Measurements from ENCODE around the gene FRMD4A.
"Not testable (repeated sequence)": the region's sequence is repeated elsewhere in the genome, so short reads cannot be mapped to it uniquely, and the experiment has no call there.

FRMD4A gene

GRCh38 chr10:13830385-13830784, 500.3 kb downstream of the FRMD4A start:
- no peak overlapping the region for H3K4me3 ChIP-seq (ENCODE audit: low read length)
- DNase-seq (ENCODE audit: low read depth): no peak
- no peak for TF ChIP-seq CTCF (IDR thresholded peaks at IDR 0.05; ENCODE audit: insufficient read depth, low read depth, low read length, missing control alignments)

GRCh38 chr10:13829790-13830189, 500.9 kb downstream of the FRMD4A start:
- no peak overlapping the region for H3K4me3 ChIP-seq (ENCODE audit: low read length)
- TF ChIP-seq CTCF (IDR thresholded peaks at IDR 0.05; ENCODE audit: insufficient read depth, low read depth, low read length, missing control alignments): no peak
- DNase-seq (ENCODE audit: low read depth): no peak

DNA sequence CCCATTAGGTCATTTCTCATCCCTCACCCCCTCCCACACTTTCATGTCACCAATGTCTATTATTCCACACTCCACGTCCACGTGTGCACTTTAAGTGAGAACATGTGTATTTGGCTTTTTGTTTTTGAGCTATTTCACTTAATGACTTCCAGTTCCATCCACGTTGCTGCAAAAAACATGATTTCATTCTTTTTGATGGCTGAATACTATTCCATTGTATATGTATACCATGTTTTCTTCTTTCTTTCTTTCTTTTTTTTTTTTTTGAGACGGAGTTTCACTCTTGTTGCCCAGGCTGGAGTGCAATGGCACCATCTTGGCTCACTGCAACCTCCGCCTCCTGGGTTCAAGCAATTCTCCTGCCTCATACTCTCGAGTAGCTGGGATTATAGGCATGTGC, 502.4 kb downstream of the FRMD4A start:
- not testable (repeated sequence) for DNase-seq (ENCODE audit: low read depth); H3K4me3 ChIP-seq (ENCODE audit: low read length)

DNA sequence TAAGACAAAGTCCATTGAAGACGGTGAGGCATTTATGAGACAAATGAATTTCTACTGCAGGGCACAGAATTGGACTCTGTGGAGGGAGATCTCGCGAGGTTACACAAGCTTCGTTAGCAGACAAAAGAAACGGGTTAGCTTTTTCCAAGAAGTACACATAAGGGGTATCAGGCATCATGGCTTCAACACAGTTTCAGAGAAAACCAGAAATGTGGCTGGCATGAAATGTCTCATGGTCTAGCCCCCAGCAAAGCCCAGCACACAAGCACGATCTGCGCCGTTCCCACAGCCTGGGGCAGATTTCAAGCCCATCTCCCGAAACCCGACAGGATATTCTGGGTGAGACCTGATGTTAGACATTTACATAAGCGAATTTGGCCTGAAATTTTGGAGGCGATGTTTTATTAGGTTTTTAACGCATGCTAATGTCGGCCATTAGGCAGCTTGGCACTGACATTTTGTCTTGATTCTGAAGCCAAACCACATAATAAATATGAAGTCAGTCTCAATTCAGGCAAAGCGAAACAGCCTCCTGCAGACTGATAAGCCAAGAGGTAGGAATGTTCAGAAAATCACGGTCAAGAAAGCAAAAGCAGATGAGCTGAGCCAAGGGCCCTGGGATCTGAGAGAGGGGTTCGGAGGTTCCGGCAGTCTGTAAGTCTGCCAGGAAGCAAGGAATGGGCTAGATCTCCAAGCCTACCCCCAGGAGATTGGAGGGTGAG, 503.5 kb downstream of the FRMD4A start:
- no peak overlapping the region for H3K4me3 ChIP-seq (ENCODE audit: low read length)
- TF ChIP-seq CTCF (IDR thresholded peaks at IDR 0.05; ENCODE audit: insufficient read depth, low read depth, low read length, missing control alignments): no peak
- no peak for DNase-seq (ENCODE audit: low read depth)

DNA sequence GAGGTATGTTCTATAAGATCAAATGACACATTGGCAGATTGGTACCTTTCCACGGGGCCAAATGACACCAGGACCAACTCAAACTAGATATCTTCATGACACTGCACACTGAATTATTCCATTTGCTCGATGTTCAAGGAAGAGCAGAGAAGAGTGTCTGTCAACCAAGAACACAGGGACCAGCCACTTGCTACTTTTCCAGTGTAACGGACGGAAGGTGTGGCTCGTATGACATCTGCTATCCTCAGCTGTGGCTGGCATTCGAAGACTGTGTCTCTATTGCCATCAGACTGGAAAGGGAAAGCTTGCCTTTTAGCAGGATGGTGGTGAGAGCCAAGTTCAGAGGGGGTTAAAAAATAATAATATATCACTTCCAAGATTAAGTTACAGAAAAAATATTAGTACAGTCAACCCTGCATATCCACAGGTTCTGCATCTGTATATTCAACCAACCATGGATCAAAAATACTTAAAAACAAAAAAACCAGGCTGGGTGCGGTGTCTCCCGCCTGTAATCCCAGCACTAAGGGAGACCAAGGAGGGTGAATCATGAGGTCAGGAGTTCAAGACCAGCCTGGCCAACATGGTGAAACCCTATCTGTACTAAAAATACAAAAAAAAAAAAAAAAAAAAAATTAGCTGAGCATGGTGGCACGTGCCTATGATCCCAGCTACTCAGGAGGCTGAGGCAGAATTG, 506.9 kb downstream of the FRMD4A start:
- TF ChIP-seq CTCF (IDR thresholded peaks at IDR 0.05; ENCODE audit: insufficient read depth, low read depth, low read length, missing control alignments): no peak
- no peak overlapping the region for H3K4me3 ChIP-seq (ENCODE audit: low read length)
- DNase-seq (ENCODE audit: low read depth): no peak

GRCh38 chr10:13823096-13823708, 507.5 kb downstream of the FRMD4A start:
- no peak for TF ChIP-seq CTCF (IDR thresholded peaks at IDR 0.05; ENCODE audit: insufficient read depth, low read depth, low read length, missing control alignments)
- no peak for DNase-seq (ENCODE audit: low read depth)
- no peak overlapping the region for H3K4me3 ChIP-seq (ENCODE audit: low read length)

DNA sequence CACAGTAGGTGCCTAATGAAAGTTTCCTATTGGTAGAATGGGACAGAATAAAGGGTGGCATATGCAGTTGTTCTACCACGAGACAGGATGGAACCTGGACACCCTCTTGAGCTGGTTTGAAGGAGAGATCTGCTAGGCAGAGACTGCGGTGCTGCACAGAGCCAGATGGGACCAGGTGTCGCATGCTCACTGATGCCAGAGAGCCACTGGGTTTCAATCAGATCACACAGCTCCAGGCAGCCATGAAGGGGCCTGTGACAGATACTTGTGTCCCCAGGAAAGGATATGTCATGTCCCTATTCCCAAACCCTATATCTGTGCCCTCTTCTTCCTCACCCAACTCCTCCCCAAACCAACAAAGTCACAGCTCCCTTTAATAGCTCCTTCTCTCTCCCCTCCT, 508.2 kb downstream of the FRMD4A start:
- DNase-seq (ENCODE audit: low read depth): no peak
- no peak overlapping the region for H3K4me3 ChIP-seq (ENCODE audit: low read length)
- TF ChIP-seq CTCF (IDR thresholded peaks at IDR 0.05; ENCODE audit: insufficient read depth, low read depth, low read length, missing control alignments): no peak

Data from epithelial cell of esophagus (primary cell).